Stomach smooth muscle (tissue), 2 donors: ENCODE data around the gene ADGRL3.
"Not testable (repeated sequence)": the region's sequence is repeated elsewhere in the genome, so short reads cannot be mapped to it uniquely, and the experiment has no call there.

ENCODE experiments used
- H3K27ac ChIP-seq: one replicate; pipeline ENCODE4 v1.7.0; 2013; ENCODE audit warnings: mild to moderate bottlenecking, low read length, inconsistent platforms
- H3K27me3 ChIP-seq, 2 donors: one replicate each; pipeline ENCODE4 v1.7.0; 2013; ENCODE audit warnings: low read length in 2 of 2; ENCODE audit not compliant: insufficient read depth in 2 of 2, control insufficient read depth in 1 of 2
- H3K36me3 ChIP-seq, 2 donors: one replicate each; pipeline ENCODE4 v1.7.0; 2013; ENCODE audit warnings: low read length in 2 of 2; ENCODE audit not compliant: control insufficient read depth in 2 of 2, insufficient read depth in 2 of 2
- H3K4me1 ChIP-seq: one replicate; pipeline ENCODE4 v1.7.0; 2013; ENCODE audit warnings: low read length; ENCODE audit not compliant: control insufficient read depth, insufficient read depth
- H3K4me3 ChIP-seq, 2 donors: one replicate each; pipeline ENCODE4 v1.7.0; 2013; ENCODE audit warnings: low read length in 2 of 2
- H3K9ac ChIP-seq, 2 donors: one replicate each; pipeline ENCODE4 v1.7.0; 2013; ENCODE audit warnings: low read length in 2 of 2, mild to moderate bottlenecking in 1 of 2
- H3K9me3 ChIP-seq, 2 donors: one replicate each; pipeline ENCODE4 v1.7.0; 2013; ENCODE audit warnings: low read length in 2 of 2; ENCODE audit not compliant: control insufficient read depth in 2 of 2
- donor health status: healthy.
- donor health status: Pancreatic carcinoma.

Gene ADGRL3

GRCh38 chr4:61379406-61379805 is 179.3 kb downstream of the ADGRL3 start:
- H3K4me3 ChIP-seq = no peak overlapping the region

GRCh38 chr4:61380865-61381264 is 180.7 kb downstream of the ADGRL3 start:
- Histone ChIP-seq H3K9me3 (no peaks in the 10 kb centered on the region), H3K9ac (no peak overlapping the region), H3K4me3 (no peak overlapping the region), H3K4me1 (no peaks in the 10 kb centered on the region), H3K27me3 (no peaks in the 10 kb centered on the region), H3K36me3 (no peaks in the 10 kb centered on the region), H3K27ac (no peak overlapping the region)

More at GRCh38 chr4:61379406-61379805, 179.3 kb downstream of the ADGRL3 start:
- H3K4me1 ChIP-seq = no peaks in the 10 kb centered on the region
- H3K27me3 ChIP-seq = no peaks in the 10 kb centered on the region
- no peaks in the 10 kb centered on the region for H3K9me3 ChIP-seq
- H3K36me3 ChIP-seq = no peaks in the 10 kb centered on the region
- H3K27ac ChIP-seq = no peak overlapping the region
- H3K9ac ChIP-seq = no peak overlapping the region

DNA sequence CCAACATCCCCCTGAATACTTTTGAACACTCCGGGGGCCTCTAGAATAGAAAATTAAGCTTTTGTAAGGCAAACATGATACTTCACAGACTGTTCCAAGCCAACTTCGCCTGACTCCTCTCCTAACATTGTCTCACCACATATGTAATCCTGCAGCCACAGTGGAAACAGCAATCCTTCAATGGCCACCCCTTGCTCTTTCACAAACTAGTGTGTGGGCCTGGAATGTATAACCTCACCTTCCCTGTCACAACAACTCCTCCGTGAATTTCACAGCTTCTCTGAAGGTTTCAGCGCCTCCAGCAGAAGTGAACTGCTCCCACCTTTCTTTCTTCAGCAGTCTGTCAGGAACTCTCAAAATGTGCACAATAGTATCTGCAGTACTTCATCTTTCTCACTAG is 185.1 kb downstream of the ADGRL3 start:
- H3K9me3 ChIP-seq = no peaks in the 10 kb centered on the region
- H3K27ac ChIP-seq = no peak overlapping the region
- H3K36me3 ChIP-seq = no peaks in the 10 kb centered on the region
- no peaks in the 10 kb centered on the region for H3K4me1 ChIP-seq
- no peaks in the 10 kb centered on the region for H3K27me3 ChIP-seq
- no peak overlapping the region for H3K9ac ChIP-seq
- no peak overlapping the region for H3K4me3 ChIP-seq

DNA sequence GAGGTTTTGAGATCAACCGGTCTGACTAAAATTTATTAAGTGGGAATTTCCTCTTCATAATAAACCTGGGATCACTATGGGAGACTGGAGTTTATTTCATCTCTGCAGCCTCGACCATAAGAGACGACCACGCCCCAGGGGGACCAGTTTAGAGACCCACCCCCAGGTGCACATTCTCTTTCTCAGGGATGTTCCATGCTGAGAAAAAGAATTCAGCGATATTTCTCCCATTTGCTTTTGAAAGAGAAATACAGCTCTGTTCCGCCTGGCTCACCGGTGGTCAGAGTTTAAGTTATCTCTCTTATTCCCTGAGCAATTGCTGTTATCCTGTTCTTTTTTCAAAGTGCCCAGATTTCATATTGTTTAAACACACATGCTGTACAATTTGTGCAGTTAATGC is 187.2 kb downstream of the ADGRL3 start:
- not testable (repeated sequence) for H3K4me1 ChIP-seq

GRCh38 chr4:61389640-61390039 is 189.5 kb downstream of the ADGRL3 start:
- H3K9ac ChIP-seq = no peak overlapping the region
- no peak overlapping the region for H3K4me3 ChIP-seq
- no peaks in the 10 kb centered on the region for H3K9me3 ChIP-seq
- no peaks in the 10 kb centered on the region for H3K36me3 ChIP-seq
- no peaks in the 10 kb centered on the region for H3K27me3 ChIP-seq
- no peaks in the 10 kb centered on the region for H3K4me1 ChIP-seq
- no peak overlapping the region for H3K27ac ChIP-seq

More for the DNA sequence above, 187.2 kb downstream of the ADGRL3 start:
- not testable (repeated sequence) for H3K27ac ChIP-seq, H3K36me3 ChIP-seq, H3K9ac ChIP-seq, H3K27me3 ChIP-seq, H3K9me3 ChIP-seq, H3K4me3 ChIP-seq

GRCh38 chr4:61395754-61396153 is 195.6 kb downstream of the ADGRL3 start:
- no peak overlapping the region for H3K9ac ChIP-seq
- H3K27me3 ChIP-seq = no peaks in the 10 kb centered on the region
- no peak overlapping the region for H3K27ac ChIP-seq
- no peaks in the 10 kb centered on the region for H3K9me3 ChIP-seq
- H3K36me3 ChIP-seq = no peaks in the 10 kb centered on the region
- no peak overlapping the region for H3K4me3 ChIP-seq
- H3K4me1 ChIP-seq = no peaks in the 10 kb centered on the region

- Histone ChIP-seq H3K27me3 (no peaks in the 10 kb centered on the region), H3K9me3 (no peaks in the 10 kb centered on the region), H3K36me3 (no peaks in the 10 kb centered on the region), H3K9ac (no peak overlapping the region), H3K4me1 (no peaks in the 10 kb centered on the region), H3K4me3 (no peak overlapping the region), H3K27ac (no peak overlapping the region)
Measured at GRCh38 chr4:61397174-61397573, 197.0 kb downstream of the ADGRL3 start.

DNA sequence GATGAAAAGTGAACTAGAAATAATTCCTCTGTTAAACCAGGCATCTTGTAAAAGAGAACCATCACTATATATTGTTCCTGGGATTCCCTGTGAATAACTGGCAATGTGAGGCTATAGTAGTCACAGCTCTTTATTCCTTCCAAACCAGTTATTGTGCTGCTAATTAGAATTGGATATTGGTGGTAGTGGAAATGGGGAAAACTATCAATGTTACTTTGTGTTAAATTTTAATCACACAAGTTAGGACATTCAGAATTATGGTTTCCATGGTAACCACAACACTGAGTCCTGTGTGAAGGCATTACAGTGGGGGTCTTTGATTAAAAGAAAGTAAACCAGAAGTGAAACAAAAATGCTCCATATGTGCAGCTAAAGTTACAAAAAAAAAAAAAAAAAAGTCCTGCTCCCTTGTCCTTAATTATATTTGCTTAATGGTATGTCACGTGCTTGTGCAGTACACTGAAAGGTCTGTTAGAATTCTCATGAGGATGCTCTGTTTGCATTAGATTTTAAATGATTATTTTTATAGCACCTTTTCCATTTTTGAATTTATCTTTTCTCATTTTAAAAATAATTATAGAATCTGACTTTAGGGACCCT is 200.4 kb downstream of the ADGRL3 start:
- H3K9ac ChIP-seq = no peak overlapping the region
- H3K4me3 ChIP-seq = no peak overlapping the region
- H3K27me3 ChIP-seq = no peaks in the 10 kb centered on the region
- no peaks in the 10 kb centered on the region for H3K36me3 ChIP-seq
- H3K4me1 ChIP-seq = no peaks in the 10 kb centered on the region
- no peak overlapping the region for H3K27ac ChIP-seq
- no peaks in the 10 kb centered on the region for H3K9me3 ChIP-seq

GRCh38 chr4:61401771-61402170 is 201.6 kb downstream of the ADGRL3 start:
- Histone ChIP-seq H3K9ac (no peak overlapping the region), H3K36me3 (no peaks in the 10 kb centered on the region), H3K4me3 (no peak overlapping the region), H3K4me1 (no peaks in the 10 kb centered on the region), H3K27ac (no peak overlapping the region), H3K27me3 (no peaks in the 10 kb centered on the region), H3K9me3 (no peaks in the 10 kb centered on the region)

GRCh38 chr4:61405307-61405706 is 205.2 kb downstream of the ADGRL3 start:
- Histone ChIP-seq H3K36me3 (no peaks in the 10 kb centered on the region), H3K27me3 (no peaks in the 10 kb centered on the region), H3K27ac (no peak overlapping the region), H3K4me3 (no peak overlapping the region), H3K9me3 (no peaks in the 10 kb centered on the region), H3K9ac (no peak overlapping the region), H3K4me1 (no peaks in the 10 kb centered on the region)

DNA sequence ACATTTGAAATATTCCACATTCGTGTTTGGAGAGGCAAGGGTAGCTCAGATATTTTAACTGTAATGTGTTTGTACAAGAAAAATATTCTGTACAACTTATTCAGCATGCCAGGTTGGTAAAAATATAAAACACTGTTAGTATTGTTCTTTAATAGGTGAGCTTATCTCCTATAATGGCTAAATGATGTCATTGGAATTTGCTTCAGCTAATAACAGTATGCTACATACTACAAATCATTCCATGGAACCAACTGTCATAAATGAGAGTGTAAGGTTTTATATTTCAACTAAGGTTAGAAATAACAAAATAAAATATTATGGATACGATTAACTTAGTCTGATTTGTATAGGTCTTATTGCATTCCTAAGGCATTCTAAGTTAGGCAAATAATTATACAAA is 206.6 kb downstream of the ADGRL3 start:
- Histone ChIP-seq H3K36me3 (no peaks in the 10 kb centered on the region), H3K27ac (no peak overlapping the region), H3K9ac (no peak overlapping the region), H3K4me1 (no peaks in the 10 kb centered on the region), H3K9me3 (no peaks in the 10 kb centered on the region), H3K27me3 (no peaks in the 10 kb centered on the region), H3K4me3 (no peak overlapping the region)
